Measurements from ENCODE around the gene GPR25. TPM values are rescaled to one million over a fixed set of nuclear protein-coding genes. Genes with fewer than 3 reads are reported as not detected.

The GPR25 gene
- total RNA-seq, 1 experiment from 2014 or later = not detected

- no peak overlapping the region for H3K9ac ChIP-seq (ENCODE audit: low read length)
- RAD21 ChIA-PET (ENCODE audit: low non-redundant PET in 1 of 2, low total read pairs in 2 of 2, uncharacterized antibody in 2 of 2, unreplicated experiment in 2 of 2) = no interaction called here
- 0 out of 2 replicates have a peak, but pooled peaks cover 8% of the 10 kb centered on the region for H3K79me2 ChIP-seq (ENCODE audit: insufficient read depth, low read length)
- no peaks in the 10 kb centered on the region; the same call in 1 of the 2 replicates for H4K20me1 ChIP-seq (ENCODE audit: insufficient read depth)
- H3K4me3 ChIP-seq (replicated peaks in 1 of 2; ENCODE audit: low read depth in 1 of 2, low read length in 2 of 2) = no peak overlapping the region
- DNase-seq (ENCODE audit: low read depth, low spot score) (no peak), ATAC-seq (no peak)
- TF ChIP-seq SRF (IDR thresholded peaks at IDR 0.05; ENCODE audit: low read depth) (no peak), ZNF274 (IDR thresholded peaks at IDR 0.05; ENCODE audit: low read depth, low read length) (no peak), JUND (IDR thresholded peaks at IDR 0.05) (no peak), TCF7L2 (IDR thresholded peaks at IDR 0.05; ENCODE audit: borderline replicate concordance, extremely low read depth, insufficient read depth, insufficient read length) (no peak), POLR2AphosphoS5 (IDR thresholded peaks at IDR 0.05; ENCODE audit: low read depth, low read length) (no peak), MAX (IDR thresholded peaks at IDR 0.05) (no peak), SP1 (IDR thresholded peaks at IDR 0.05; ENCODE audit: low read depth) (no peak), ZFX (IDR thresholded peaks at IDR 0.05) (no peak), EGR1 (IDR thresholded peaks at IDR 0.05; ENCODE audit: low read depth) (no peak), CEBPB (IDR thresholded peaks at IDR 0.05; ENCODE audit: low read depth) (no peak), EZH2 (IDR thresholded peaks at IDR 0.05) (no peak), ZBTB33 (IDR thresholded peaks at IDR 0.05; ENCODE audit: extremely low read depth, insufficient replicate concordance, low read length) (no peak), ELF1 (IDR thresholded peaks at IDR 0.05; ENCODE audit: borderline replicate concordance, low read depth) (no peak), EZH2phosphoT487 (IDR thresholded peaks at IDR 0.05; ENCODE audit: borderline replicate concordance) (no peak), ATF3 (IDR thresholded peaks at IDR 0.05) (no peak)
- no peak overlapping the region for H3K4me2 ChIP-seq (ENCODE audit: low read length)
- H3K9me3 ChIP-seq (ENCODE audit: control insufficient read depth in 1 of 2, insufficient read depth in 1 of 2, low read depth in 1 of 2, low read length in 2 of 2) = no peaks in the 10 kb centered on the region; a peak in 1 of 4 replicates
- peaks cover 0 to 3% of the 10 kb centered on the region in 2 experiments; a peak in 1 of 4 replicates for H3K36me3 ChIP-seq (ENCODE audit: control insufficient read depth in 1 of 2, insufficient read depth in 2 of 2, low read length in 2 of 2)
- BruUV-seq (replicated peaks) = no TSS peak
- no peaks in the 10 kb centered on the region for H3K9me2 ChIP-seq (ENCODE audit: insufficient read depth)
- no peaks in the 10 kb centered on the region for H3K27me3 ChIP-seq (ENCODE audit: insufficient read depth, low read length)
- POLR2A ChIA-PET = no interaction called here
- H2AFZ ChIP-seq (ENCODE audit: low read depth, low read length, poor library complexity, severe bottlenecking) = no peak overlapping the region
- intact Hi-C loops (cut with micrococcal nuclease) = loop anchor here (2.0 kb wide), 1 partner anchor 212 kb away; no protein-coding TSS in a partner anchor
- H3K27ac ChIP-seq (ENCODE audit: low read depth, low read length) = no peak overlapping the region
- H3K4me1 ChIP-seq (ENCODE audit: control insufficient read depth in 1 of 2, insufficient read depth in 2 of 2, low read length in 2 of 2) = no peaks in the 10 kb centered on the region
- CTCF ChIA-PET = no interaction called here
Measured at GRCh38 chr1:200834383-200834782, 38.4 kb upstream of the GPR25 start.

All from HCT116 (cell line).